ENCODE data around the gene PPFIA1. TPM values are rescaled to one million over a fixed set of nuclear protein-coding genes. Genes with fewer than 3 reads are reported as not detected.

Gene PPFIA1
- total and polyA plus RNA-seq, 2 of the 8 experiments (the other 6 are each of a cell fraction or from before 2014, with no cell fraction given), result 44.3 to 73.5 TPM

DNA sequence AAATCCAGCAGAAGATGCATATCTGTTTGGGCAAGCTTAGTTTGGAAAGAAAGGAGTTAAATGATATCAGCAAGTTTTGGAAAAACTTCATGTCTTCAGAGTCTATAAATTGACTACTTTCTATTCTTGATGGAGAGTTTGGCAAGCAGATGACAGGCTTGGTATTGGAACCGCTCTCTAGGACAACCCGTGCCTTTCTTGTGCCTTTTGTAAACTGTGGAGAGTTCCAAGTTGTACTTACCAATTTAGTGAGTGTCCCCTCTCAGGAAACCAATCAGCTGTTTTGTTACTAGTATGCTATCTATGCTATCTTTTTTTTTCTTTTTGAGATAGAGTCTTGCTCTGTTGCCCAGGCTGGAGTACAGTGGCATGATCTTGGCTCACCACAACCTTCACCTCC is 84.1 kb downstream of the PPFIA1 start:
- ChIA-PET CTCF (ENCODE audit: partially characterized antibody) (interaction anchor here (0.6 kb wide), 1 partner anchor 15 kb away, joined by 4 read pairs; no protein-coding TSS in a partner anchor), POLR2A (ENCODE audit: partially characterized antibody) (no interaction called here)
- H3K79me2 ChIP-seq (ENCODE audit: control insufficient read depth in 1 of 2, insufficient read depth in 2 of 2, low read length in 2 of 2), result no peaks in the 10 kb centered on the region
- no peak overlapping the region for H2BK15ac ChIP-seq (ENCODE audit: low read length)
- H3K4me1 ChIP-seq (replicated peaks in 1 of 4; ENCODE audit: control insufficient read depth in 3 of 4, insufficient read depth in 4 of 4, low read length in 3 of 4), result no peaks in the 10 kb centered on the region
- H2BK20ac ChIP-seq (ENCODE audit: low read length), result no peak overlapping the region
- H2BK5ac ChIP-seq (ENCODE audit: low read depth, low read length), result no peak overlapping the region
- WGBS, 2 experiments (ENCODE audit: extremely low coverage in 1 of 2, insufficient coverage in 1 of 2, insufficient read length in 1 of 2, insufficient replicate concordance in 2 of 2, low coverage in 1 of 2, low lambda C conversion rate in 2 of 2, missing lambda C conversion rate in 1 of 2), result 97% methylated on average over 2 of the region's 2 CpGs; no CpG with 5 or more reads in 1 of the 2 experiments
- peaks cover 33 to 72% (median 52%) of the 10 kb centered on the region in 4 experiments for H3K36me3 ChIP-seq (ENCODE audit: control insufficient read depth in 2 of 4, insufficient read depth in 4 of 4, low read length in 3 of 4)
- H3K27ac ChIP-seq (ENCODE audit: low read depth, low read length), result no peak overlapping the region
- no peaks in the 10 kb centered on the region for H3K23me2 ChIP-seq (ENCODE audit: low read depth, low read length)
- no peak overlapping the region for H3K4ac ChIP-seq (replicated peaks; ENCODE audit: insufficient read length, low read depth, low read length)
- H3K23ac ChIP-seq (ENCODE audit: insufficient read length), result no peak overlapping the region
- H3K9ac ChIP-seq (replicated peaks in 1 of 4; ENCODE audit: extremely low read depth in 1 of 4, low read depth in 3 of 4, low read length in 3 of 4), result no peak overlapping the region
- no peak overlapping the region for H3K14ac ChIP-seq (ENCODE audit: insufficient read length)
- no peak overlapping the region for H2AFZ ChIP-seq (ENCODE audit: low read length)
- no peak overlapping the region for H3K4me3 ChIP-seq (ENCODE audit: extremely low read depth in 1 of 4, insufficient read depth in 2 of 4, low read depth in 3 of 4, low read length in 4 of 4)
- no peak overlapping the region for H2BK12ac ChIP-seq (ENCODE audit: low read depth, low read length)
- H3K79me1 ChIP-seq (ENCODE audit: low read depth, low read length), result no peaks in the 10 kb centered on the region
- no peak overlapping the region for H2BK120ac ChIP-seq (replicated peaks; ENCODE audit: low read depth, low read length)
- peaks cover 2 to 4% of the 10 kb centered on the region in 2 experiments for H4K20me1 ChIP-seq (replicated peaks in 1 of 2; ENCODE audit: control insufficient read depth in 1 of 2, insufficient read depth in 2 of 2, low read length in 2 of 2)
- no peaks in the 10 kb centered on the region for H3K9me3 ChIP-seq (ENCODE audit: insufficient read depth in 2 of 2, low read depth in 1 of 2, low read length in 1 of 2)
- H3K27me3 ChIP-seq (replicated peaks in 1 of 4; ENCODE audit: control insufficient read depth in 3 of 4, extremely low read depth in 1 of 4, insufficient read depth in 3 of 4, low read length in 3 of 4), result no peaks in the 10 kb centered on the region
- H4K5ac ChIP-seq (ENCODE audit: insufficient read length, low read depth, low read length), result no peak overlapping the region
- no peak overlapping the region for H2AK5ac ChIP-seq (ENCODE audit: low read depth, low read length)
- H4K8ac ChIP-seq (ENCODE audit: extremely low read depth, insufficient read depth, low read length), result no peak overlapping the region
- H4K91ac ChIP-seq (replicated peaks; ENCODE audit: insufficient read length, low read length), result no peak overlapping the region
- H3K56ac ChIP-seq (replicated peaks; ENCODE audit: insufficient read length, low read depth, low read length), result no peak overlapping the region
- no peak overlapping the region for H3K18ac ChIP-seq (ENCODE audit: extremely low read depth, low read length)
- no peak overlapping the region for H3K4me2 ChIP-seq (ENCODE audit: insufficient read depth in 1 of 2, low read depth in 2 of 2, low read length in 2 of 2)
- DNase-seq (ENCODE audit: low read depth in 1 of 2, low spot score in 2 of 2) (peak in 1 of 2 experiments; percentile 11), FAIRE-seq (no peak)
- TF ChIP-seq RAD21 (IDR thresholded peaks at IDR 0.05 in 1 of 2, conservative IDR thresholded peaks at IDR 0.05 in 1 of 2; ENCODE audit: low read depth in 2 of 2, low read length in 2 of 2), result no peak
- TF ChIP-seq CREB1 (IDR thresholded peaks at IDR 0.05), result no peak
- TF ChIP-seq, protein P1, sequence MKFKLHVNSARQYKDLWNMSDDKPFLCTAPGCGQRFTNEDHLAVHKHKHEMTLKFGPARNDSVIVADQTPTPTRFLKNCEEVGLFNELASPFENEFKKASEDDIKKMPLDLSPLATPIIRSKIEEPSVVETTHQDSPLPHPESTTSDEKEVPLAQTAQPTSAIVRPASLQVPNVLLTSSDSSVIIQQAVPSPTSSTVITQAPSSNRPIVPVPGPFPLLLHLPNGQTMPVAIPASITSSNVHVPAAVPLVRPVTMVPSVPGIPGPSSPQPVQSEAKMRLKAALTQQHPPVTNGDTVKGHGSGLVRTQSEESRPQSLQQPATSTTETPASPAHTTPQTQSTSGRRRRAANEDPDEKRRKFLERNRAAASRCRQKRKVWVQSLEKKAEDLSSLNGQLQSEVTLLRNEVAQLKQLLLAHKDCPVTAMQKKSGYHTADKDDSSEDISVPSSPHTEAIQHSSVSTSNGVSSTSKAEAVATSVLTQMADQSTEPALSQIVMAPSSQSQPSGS (IDR thresholded peaks at IDR 0.05; ENCODE audit: low read length), result no peak
- TF ChIP-seq ZNF274 (IDR thresholded peaks at IDR 0.05; ENCODE audit: borderline replicate concordance, extremely low read depth, low read length), result no peak
- TF ChIP-seq BACH1 (IDR thresholded peaks at IDR 0.05; ENCODE audit: low read length), result no peak
- no peak for TF ChIP-seq TAF1 (IDR thresholded peaks at IDR 0.05; ENCODE audit: low read depth, low read length)
- TF ChIP-seq FOSL1 (IDR thresholded peaks at IDR 0.05; ENCODE audit: insufficient read depth, low read depth, low read length), result no peak
- no peak for TF ChIP-seq CTBP2 (IDR thresholded peaks at IDR 0.05; ENCODE audit: borderline replicate concordance, insufficient read depth, insufficient read length, low read length)
- TF ChIP-seq JUN (IDR thresholded peaks at IDR 0.05; ENCODE audit: low read depth, low read length), result no peak
- no peak for TF ChIP-seq SP4 (IDR thresholded peaks at IDR 0.05; ENCODE audit: low read length)
- no peak for TF ChIP-seq JUND (IDR thresholded peaks at IDR 0.05; ENCODE audit: low read length)
- no peak for TF ChIP-seq NANOG (IDR thresholded peaks at IDR 0.05; ENCODE audit: insufficient read depth, low read depth, low read length, poor library complexity, severe bottlenecking)
- TF ChIP-seq BRCA1 (IDR thresholded peaks at IDR 0.05; ENCODE audit: low read depth, low read length), result no peak

All from H1 (cell line).